Hematopoietic multipotent progenitor cell treated with erythropoietin and hydrocortisone succinate and interleukin-3 and kit ligand, for 17 days (in vitro differentiated cells): ENCODE results near the gene SRPK2.
A peak's percentile ranks its signal among the peaks of the same experiment; 100 is the strongest.
"Not testable (repeated sequence)": the region's sequence is repeated elsewhere in the genome, so short reads cannot be mapped to it uniquely, and the experiment has no call there.

Experiments
- DNase-seq: peaks from one replicate; pipeline ENCODE4 v3.0.0-alpha.2; 2015; ENCODE audit warnings: low spot score

The SRPK2 gene

DNA sequence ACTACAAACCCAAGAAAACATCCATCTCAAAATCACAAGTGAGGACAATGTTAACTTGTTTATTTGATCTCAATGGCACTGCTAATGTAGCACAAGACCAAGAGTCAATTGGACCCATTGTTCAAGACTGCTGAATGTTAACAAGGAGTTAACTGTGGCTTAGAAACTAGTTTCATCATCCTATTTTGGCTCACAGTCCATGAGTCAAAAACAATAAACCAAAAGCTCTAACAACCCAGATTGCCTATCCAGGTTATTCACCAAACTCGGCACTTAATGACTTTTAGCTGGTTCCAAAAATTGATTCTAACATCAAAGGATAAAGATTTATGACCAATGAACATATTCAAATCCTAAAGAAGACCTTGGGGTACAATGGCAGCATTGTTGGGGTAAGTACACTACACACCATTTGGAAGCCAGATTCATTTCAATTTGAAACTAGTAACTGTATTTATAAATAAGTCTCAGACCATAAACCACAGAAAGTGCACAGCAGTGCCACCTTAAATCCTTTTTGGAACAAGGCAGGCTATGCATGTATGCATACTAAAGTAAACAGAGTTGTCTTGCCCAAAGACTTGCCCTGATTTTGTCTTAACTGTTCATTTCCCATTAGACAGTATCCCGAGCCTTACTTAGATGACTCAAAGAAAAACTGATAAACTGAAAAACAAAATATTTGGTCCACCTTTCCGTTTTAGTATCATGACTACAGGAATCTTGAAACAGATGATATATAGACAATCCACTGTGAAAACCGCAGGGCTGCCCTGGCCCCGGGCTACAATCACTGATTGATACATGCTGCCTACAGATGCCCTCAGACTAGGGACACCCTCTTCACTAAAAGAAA, 84.5 kb downstream of the SRPK2 start:
- DNase-seq: no peak

DNA sequence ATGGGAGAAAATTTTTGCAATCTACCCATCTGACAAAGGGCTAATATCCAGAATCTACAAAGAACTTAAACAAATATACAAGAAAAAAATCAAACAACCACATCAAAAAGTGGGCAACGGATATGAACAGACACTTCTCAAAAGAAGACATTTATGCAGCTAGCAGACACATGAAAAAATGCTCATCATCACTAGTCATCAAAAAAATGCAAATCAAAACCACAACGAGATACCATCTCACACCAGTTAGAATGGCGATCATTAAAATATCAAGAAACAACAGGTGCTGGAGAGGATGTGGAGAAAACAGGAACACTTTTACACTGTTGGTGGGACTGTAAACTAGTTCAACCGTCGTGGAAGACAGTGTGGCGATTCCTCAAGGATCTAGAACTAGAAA, 88.1 kb downstream of the SRPK2 start:
- DNase-seq: not testable (repeated sequence)

DNA sequence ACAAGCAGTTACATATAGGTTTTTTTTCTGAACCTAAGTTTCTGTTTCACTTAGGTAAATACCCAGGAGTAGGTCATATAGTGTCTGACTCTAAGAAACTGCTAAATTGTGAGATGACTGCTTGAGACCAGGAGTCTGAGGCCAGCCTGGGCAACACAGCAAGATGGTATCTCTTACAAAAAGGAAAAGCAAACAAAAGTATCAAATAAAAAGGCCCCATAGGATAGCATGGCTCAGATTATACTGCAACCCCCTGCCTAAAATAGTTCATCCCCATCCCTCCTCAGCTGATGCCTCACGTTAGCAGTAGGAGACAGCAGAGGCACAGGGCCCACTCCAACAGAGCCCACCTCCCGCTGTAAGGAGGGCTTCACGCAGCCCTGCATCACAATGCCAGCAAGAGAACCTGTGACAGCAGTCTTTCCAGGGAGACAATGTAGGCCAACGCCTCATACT, 90.3 kb downstream of the SRPK2 start:
- no peak for DNase-seq

DNA sequence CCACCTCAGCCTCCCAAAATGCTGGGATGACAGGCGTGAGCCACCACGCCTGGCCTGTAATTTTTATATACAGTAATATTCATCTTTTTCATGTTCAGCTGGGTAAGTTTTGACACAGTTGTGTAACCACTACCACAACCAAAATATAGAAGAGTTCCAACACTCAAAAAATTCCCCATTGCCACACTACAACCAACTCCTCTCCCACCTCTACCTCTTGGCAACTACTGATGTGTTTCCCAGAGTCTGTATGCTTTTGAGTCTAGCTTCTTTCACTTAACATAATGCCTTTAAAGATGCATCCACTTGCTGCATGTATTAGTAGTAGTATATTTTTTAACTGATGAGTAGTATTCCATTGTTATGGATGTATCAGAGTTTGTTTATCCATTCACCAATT, 90.7 kb downstream of the SRPK2 start:
- DNase-seq: no peak

DNA sequence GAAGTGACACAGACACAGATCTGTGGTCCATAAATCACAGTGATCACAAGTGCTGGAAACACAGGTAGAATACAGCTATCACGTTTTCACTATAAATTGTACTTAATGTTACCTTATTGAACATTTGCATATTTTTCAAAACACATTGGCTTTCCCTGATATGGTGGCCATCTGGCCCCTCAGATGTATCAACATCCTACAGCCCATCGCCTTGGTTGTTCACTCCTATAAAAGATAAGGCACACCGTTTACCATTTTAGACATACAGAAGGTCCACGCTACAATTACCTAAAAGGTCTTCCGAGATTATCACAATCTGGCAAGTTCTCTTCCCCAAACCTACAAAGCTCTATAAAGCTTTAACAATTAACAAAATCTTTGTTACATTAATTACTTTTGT, 91.4 kb downstream of the SRPK2 start:
- DNase-seq: no peak

DNA sequence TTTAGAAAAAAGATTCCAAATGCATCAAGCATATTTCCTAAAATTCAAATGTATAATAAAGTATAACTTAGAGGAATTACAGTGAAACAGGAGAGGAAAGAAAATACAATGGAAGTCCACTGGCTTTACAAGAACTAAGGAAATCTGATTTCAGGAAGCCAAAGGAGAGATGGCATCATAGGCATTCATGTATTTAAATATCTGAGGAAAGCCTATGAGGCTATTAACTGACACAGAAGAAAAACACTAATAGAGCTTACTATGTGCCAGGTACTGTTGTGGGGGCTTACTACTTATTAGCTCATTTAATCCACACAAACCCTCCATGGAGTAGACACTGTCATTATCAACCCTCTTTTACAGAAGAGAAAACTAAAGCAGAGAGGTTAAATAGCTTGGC, 92.2 kb downstream of the SRPK2 start:
- DNase-seq: no peak

DNA sequence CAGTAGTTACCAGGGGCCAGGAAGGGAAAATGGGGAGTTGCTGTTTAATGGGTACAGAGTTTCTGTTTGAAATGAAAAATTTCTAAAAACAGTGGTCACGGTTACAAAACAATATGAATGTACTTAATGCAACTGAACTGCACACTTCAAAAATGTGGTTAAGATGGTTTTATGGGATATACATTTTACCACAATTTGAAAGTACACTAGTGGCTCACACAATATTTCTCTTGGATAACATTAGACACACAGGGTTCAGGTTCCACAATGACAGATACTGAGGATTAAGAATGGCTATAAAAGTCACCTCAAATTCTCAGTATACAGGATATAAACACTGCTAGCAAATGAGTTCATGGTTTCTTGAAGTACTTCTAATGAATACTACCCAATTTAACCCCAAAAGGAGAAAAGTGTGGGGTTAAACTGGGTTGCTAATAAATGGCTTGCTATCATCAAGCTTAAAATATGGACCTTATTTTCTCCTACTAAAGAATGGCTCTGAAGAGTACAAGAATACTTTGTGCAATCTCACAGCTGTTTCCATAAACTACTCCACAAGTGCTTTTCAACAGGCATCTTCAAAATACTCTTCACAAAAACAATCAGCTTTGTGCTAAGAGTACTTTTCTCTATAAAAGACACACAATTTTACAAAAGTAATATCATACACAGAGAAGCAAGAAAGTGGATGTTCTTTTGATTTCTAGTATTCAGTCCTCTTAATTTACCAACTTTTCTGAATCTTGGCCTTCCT, 92.9 kb downstream of the SRPK2 start:
- no peak for DNase-seq

DNA sequence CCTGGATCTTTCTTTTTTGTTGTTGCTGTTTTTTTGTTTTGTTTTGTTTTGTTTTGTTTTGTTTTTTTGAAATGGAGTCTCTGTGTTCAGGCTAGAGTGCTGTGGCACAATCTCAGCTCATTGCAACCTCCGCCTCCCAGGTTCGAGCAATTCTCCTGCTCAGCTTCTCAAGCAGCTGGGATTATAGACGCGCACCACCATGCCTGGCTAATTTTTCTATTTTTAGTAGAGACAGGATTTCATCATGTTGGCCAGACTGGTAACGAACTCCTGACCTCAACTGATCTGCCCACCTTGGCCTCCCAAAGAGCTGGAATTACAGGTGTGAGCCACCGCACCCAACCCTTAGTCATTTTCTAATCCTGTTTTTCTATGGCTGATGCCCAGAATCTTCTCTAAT, 94.2 kb downstream of the SRPK2 start:
- DNase-seq: not testable (repeated sequence)

DNA sequence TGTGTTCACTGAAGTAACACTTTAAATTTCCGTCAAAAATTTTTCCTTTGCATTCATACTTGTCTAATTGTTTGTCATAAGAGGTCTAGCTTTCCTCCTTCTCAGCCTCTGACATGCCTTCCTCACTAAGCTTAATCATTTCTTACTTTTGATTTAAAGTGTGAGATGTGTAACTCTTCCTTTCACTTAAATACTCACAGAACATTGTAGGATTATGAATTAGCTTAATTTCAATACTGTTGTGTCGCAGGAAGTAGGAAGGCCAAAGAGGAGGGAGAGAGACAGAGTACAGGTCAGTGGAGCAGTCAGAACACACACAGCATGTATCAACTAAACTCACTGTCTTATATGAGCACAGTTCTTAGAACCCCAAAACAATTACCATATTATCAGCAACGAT, 99.0 kb downstream of the SRPK2 start:
- no peak for DNase-seq

DNA sequence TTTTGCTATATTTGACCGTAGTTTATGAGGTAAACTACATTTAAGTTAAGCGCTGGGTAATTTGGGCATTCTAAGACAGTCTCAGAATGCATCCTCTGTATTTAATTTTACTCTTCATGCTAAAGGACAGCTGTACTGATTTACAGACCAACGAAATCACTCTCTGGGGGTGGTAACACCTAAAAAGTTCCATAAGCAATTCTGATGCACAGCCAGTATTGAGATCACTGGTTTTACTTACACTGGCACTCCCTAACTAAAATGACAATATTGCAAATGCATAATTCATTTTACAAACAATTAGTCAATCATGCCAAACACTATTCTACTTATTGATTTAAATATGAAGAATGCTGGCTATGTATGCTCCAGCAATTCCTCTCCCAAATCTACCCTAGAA, 102.3 kb downstream of the SRPK2 start:
- no peak for DNase-seq

DNA sequence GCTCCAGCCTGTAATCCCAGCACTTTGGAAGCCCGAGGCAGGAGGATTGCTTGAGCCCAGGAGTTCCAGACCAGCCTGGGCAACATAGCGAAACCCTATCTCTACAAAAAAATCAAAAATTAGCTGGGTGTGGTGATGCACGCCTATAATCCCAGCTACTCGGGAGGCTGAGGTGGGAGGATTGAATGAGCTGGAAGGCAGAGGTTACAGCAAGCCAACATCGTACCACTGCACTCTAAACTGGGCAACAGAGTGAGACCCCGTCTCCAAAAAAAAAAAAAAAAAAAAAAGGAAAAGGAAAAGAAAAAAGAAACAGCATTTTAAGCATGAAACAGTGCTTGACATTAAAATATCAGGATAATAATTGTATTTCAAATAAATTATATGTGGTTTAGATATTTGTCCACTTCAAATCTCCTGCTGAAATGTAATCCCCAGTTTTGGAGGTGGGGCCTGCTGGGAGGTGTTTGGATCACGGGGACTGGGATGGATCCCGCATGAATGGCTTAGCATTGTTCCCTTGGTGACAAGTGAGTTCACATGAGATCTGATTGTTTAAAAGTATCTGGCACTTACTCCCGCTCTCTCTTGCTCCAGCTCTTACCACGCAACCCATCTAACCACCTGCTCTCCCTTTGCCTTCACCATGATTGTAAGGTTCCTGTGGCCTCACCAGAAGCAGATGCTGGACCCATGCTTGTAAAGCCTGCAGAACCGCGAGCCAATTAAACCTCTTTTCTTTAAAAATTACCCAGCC, 103.4 kb downstream of the SRPK2 start:
- DNase-seq: no peak

DNA sequence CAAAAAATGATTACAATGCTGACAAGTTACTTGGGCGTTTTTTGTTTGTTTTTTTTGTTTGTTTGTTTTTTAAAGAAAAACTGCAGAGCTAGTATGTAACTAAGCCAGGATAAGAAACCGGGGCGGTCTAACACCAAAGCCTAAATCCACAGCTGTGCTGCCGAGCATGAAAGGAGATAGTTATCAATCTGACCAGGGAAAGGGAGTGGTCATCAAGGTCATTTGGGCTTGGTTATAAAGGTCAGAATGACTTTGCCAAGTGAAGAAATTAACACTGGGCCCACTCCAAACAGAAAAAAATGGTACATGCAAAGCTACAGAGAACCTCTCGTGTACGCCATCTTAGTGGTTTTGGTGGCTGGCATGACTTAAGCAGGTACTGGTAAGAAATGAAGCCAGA, 104.7 kb downstream of the SRPK2 start:
- DNase-seq: no peak

DNA sequence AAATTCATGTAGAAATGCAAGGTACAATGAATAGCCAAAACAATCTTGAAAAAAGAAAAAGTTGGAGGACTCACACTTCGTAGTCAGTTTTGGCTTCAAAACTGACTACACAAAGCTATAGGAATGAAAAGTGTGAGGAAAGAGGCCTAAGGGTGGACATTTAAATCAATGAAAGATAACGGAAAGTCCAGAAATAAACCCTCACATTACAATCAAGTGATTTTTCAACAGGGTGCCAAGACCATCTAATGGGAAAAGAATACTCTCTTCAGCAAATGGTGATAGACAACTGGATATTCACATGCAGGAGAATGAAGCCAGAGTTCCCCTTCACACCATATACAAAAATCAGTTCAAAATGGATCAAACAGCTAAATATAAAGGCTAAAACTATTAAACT, 106.8 kb downstream of the SRPK2 start:
- no peak for DNase-seq

DNA sequence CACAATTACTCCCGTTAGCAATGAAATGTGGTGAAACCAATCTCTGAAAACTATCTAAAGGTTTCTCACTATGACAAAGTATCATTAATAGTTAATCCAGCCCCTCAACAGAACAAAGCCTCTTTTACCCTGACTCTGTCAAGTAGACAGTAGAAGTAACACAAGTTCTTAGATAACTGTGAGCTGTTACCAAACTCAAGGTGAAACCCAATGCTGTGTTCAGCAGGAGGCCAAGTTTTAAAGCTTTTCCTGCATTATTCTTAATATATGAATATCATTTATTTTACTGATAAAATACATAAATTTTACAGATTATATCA, 109.1 kb downstream of the SRPK2 start:
- no peak for DNase-seq

DNA sequence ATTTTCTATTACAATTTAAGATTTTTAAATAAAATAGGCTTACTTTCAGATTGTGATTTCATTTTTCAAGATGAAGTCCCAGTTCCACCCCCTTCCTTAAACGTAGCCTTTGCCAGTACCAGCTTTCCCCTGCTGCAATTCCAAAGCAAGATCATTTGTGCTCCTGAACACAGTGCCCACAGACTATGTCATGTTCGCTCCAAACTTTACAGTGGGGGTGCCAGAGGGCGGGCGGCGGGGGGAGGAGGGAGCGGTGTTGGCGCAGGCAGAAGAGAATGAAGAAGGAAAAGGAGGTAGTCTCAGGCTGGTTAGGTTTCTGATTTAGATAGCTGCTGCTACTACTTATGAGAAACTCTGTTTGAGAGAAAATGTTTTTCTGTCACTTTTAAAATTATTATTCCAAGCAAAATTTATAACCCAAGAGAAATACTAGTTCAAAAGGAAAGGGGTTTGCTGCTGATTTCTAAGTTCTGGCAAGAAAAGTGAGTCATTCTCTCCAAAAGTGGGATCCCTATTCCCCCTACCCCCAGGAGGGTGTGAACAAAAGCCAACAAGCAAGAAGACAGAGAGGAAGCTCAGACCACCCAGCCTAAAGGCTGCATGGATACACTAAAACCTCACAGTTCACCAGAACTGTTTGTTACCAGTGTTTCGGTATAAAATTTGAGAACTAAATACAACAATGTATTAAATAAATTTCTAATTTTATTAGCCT, 109.6 kb downstream of the SRPK2 start:
- DNase-seq: no peak

DNA sequence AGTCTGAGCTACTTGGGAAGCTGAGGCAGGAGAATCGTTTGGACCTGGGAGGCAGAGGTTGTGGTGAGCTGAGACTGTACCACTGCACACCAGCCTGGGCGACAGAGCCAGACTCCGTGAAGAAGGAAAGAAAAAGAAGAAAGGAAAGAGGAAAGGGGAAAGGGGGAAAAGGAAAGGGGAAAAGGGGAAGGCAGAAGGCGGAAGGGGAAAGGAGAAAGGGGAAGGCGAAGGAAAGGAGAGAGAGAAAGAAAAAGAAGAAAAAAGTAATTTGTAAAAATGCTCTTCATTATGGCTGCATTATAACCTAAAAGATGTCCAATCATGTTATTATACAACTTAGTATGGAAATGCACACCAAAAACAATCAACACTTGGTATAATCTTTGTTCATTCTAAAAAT, 110.2 kb downstream of the SRPK2 start:
- DNase-seq: no peak

DNA sequence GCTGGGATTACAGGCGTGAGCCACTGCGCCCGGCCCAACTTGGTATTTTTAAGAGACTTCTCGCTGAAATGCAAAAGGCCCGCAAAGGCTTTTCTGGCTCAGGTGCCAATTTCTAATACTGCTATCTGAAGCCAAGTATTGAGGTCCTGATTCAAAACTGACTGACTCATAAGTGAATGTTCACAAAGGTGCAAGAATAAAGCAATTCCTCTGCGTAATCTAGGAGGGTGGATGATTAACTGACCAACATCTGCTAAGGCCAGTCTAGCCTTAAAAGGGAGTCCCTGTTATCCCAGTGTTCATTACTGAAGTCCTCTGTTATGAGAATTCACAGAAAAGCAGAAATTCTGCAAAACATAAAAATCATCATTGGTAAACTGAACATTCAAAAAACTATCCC, 111.4 kb downstream of the SRPK2 start:
- no peak for DNase-seq

DNA sequence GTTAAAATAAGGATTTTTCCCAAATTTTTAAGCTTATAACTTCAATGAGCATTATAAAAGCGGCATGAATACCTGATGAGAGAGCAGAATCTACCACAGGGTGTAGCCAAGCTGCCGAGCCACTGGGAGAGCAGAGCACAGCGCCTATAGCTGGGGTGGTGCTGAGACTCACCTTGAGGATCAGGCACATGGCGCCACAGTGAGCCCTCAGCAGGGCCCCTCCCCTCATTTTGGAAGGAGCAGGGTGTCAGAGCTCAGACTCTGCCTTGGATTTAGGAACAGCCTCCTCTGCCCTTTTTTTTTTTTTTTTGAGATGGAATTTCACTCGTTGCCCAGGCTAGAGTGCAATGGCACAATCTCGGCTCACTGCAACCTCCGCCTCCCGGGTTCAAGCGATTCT, 118.6 kb downstream of the SRPK2 start:
- no peak for DNase-seq

DNA sequence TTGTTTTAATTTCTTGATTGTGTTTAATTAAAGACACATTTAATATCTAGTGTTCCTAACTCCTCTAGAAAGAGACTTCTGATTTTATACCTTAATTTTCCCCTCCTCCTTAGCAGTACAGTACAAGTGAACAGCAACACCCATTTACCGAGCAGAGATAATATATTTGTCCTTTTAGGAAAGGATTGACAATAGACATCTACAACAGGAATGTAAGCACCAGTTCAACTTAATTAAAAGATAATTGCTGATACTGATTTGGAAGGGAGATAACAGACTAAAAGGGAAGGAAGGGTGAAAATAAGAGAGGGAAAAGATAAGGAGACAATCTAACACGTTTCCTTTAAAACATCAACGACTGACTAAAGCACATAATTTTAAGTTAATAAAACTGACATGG, 119.3 kb downstream of the SRPK2 start:
- no peak for DNase-seq

DNA sequence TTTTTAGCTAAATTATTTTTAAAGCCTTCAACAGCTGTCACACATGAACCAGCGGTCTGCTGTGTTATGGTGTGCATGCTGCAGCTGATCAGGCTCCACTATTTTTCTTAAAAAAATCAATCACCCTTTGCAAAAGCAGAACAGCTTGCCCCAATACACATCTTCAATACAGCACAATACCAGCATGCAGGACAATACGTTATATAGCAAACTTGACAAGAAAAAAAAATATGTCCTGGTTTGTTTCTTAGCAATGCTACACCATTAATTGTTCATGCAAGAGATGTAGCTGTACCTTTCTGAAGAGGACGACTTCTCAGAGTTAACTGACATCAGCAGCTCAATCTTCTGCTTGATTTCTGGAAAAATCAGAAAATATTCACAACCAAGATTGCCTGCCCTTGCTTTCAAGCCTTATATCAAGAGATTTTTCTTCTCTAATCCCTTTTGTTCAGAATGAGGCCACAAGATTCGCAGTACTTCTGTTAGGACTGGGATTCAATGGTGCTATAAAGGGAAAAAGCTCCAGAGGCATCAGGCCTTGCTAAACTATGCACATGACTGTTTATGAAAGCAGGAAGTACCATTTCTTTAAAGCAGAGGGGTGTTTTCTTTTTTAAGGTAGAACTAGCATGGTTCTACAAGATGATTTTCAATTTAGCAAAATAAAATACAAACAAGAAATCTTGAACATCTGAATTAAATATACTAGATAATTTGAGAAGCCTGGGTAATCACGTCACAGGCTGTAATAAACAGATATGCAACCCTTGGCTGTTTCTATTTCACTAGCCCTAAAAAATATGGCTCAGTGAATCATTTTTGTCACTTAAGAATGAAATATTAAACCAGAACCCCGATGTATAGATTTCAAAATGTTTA, 120.0 kb downstream of the SRPK2 start:
- peak; percentile 39 for DNase-seq

DNA sequence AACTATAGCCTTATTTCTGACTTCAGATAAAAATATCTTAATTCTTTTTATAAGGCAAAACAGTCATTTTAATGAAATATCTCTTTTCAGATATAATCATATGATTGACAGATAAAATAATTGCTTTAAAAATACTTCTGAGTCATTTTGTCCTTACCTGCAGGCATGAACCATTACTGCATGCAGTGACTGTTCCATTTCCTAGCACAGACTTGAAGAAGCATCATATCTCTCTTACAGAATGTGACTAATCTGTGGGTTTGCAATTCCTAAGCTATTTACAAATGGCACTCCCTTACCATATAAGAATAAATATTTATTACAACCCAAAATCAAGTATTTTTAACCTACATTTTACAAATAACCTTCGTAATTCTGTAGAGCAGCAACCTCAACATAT, 120.7 kb downstream of the SRPK2 start:
- DNase-seq: no peak
